NCI-H748 treated with DMSO at 0.1 percent for 48 hours (cell line): ENCODE measurements around the gene NLRP9.

Source experiments
- DNase-seq: peaks from one replicate; lab custom pipeline; 2025; lab: John Stamatoyannopoulos, UW

Gene NLRP9

DNA sequence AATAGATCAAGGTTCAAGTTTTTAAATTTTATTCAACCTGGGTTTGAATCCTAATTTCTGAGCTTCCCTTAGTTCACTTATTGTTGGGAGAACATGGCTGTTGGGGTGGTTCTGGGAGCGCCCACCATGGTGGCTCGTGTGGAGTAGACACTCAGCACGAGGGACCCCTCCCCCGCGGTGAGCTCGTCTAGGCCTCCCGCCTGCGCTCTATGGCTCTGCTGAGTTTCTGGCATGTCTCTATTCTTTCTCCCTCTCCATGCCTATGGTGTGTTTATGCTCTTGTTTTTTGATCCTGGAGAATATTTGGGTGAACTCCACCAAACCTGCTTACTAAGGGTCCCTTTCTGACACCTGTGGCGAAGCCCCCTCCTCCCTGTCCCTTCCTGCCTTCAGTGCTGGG, 64.7 kb downstream of the NLRP9 start:
- DNase-seq = no peak

DNA sequence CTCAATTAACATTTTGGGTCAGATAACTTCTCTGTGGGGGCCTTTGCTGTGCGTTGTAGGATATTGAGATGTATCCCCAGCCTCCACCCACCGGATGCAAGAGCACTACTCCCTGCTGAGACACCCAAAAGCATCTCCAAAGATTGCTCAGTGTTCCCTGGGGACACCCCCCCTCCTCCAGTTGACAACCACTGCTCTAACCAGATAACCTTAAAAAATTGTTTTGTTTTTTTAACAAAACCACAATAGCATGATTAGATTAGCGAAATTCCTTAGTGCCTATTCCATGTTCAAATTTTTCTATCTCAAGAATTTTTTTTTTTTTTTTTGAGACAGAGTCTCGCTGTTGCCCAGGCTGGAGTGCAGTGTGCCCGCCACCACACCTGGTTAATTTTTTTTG, 65.8 kb downstream of the NLRP9 start:
- DNase-seq = no peak

DNA sequence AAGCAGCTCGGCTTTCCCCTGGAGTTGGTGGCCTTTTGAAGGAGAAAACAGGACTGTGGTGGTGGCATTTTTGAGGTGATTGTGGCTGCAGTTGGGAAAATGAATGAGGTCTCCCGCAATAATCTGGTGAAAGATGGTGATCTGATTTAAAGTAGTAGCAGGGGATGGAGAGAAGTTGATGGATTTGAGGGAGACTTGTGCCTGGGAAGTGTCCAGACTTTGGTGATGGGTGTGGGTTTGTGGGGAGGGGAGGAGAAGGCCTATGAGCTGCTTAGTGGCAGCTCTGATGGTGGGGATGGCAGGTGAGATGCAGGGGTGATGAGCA, 67.2 kb downstream of the NLRP9 start:
- no peak for DNase-seq

DNA sequence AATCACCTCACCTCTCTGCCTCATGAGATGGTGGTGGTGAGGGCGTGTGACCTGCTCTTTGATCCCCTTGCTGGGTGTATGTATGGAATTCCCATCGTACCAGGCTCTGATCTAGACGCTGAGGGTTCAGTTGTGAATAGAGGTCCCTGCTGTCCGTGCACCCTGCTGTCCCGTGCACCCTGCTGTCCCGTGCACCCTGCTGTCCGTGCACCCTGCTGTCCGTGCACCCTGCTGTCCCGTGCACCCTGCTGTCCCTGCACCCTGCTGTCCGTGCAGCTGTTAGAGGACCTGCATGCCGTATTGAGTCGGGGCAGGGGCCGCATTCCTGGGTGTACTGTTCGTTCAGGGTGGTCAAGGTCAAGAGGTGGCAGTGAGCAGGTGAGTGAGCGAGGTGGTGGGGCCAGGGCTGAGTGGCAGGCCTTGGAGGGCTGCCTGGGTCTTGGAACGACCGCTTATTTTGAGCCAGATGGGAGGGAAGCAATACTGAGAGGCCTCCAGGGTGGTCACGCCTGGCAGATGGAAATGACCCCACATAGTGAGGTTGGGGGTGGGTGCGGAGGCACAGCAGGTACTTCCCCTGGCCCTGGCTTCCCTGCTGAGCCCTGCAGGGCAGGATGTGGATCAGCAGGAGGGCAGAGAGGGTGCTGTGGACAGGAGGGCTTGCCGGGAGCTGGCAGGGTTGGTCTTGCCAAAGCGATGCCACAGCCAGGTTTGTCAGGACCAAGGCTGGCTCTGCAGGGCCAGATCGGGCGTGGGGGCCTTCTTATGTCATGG, 67.7 kb downstream of the NLRP9 start:
- DNase-seq = no peak

DNA sequence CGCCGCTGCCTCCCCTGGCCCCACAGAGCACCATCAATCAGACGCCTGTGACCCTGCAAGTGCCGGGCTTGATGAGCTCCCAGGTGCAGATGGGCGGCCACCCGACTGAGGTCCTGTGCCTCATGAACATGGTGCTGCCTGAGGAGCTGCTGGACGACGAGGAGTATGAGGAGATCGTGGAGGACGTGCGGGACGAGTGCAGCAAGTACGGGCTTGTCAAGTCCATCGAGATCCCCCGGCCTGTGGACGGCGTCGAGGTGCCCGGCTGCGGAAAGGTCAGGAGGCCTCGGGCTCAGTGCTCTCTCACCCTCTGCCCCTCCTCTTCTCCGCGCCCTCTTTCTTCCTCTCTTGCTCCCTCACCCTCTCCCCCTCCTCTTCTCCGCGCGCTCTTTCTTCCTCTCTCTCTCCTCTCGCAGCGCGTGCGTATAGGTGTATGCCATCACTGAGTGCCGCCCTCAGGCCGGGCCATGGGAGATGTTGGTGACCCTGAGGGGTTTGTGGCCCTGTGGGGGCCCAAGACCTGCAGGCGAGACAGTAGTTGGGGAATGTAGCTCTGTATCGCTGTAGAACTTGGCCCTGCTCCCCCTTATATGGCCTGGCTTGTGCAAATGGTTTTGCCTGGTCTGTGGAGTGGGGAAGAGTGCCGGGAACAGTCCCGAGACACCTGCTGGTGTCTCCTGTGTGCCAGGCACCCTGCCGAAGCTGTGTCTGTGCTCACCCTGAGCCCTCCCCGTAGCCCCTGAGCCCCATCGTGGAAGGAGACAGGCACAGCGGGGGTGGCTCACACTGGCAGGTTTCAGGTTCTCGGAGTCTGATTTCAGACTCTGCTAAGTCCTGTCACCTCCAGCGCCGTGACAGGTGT, 68.6 kb downstream of the NLRP9 start:
- no peak for DNase-seq

DNA sequence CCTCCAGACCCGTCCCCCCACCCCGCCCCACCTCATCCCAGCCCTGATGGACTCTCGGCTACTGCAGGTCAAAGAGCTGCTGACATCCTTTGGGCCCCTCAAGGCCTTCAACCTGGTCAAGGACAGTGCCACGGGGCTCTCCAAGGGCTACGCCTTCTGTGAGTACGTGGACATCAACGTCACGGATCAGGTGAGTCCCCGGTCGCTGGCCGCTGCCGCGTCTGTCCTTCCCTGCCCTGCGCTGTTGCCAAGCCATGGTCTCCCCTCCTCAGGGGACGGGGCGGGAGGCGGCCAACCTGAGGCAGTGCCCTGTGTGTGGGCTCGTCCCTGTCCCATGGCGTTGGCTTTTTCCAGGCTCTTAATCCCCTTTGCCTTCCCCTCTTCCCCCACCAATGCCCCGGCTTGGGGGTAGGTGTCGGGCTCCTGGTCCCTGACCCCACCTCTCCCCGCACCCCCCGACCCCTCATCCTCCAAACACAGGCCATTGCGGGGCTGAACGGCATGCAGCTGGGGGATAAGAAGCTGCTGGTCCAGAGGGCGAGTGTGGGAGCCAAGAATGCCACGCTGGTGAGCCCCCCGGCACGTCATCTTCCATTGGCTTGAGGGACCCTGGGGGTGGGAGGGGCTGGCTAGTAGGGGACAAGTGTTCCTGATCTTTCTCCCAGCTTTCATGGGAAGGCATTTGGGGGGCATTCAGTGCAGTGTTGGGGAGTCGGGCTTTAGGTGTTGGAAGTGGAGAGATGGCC, 69.4 kb downstream of the NLRP9 start:
- no peak for DNase-seq

DNA sequence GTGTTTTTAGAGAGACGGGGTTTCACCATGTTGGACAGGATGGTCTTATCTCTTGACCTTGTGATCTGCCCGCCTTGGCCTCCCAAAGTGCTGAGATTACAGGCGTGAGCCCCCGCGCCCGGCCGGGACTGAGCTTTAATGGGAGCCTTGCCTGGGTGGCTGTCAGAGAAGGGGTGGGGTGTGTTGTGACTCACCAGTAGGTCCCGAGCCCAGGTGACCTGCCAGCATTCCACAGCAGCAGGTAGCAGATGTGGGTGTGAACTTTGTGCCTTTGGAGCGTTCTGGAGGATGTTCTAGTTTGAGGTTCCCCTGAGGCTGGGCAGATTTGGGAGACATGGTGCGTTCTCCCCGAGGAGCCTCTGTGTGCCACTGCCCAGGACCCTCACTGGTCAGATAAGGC, 70.2 kb downstream of the NLRP9 start:
- DNase-seq = no peak

DNA sequence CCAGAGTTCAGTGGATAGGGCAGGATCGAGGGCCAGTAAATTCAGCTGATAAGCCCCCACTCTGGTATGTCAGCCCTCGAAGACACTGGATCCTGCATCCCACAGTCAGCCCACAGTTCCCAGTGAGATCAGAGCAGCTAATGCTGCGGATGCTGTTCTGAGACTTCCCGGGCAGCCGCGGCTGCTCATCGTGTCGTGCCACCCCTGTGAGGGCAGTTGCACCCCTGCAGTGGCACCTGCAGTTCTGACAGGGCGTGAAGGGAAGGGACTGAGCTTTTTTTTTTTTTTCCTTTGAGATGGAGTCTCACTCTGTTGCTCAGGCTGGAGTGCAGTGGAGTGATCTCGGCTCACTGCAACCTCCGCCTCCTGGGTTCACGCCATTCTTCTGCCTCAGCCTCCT, 70.7 kb downstream of the NLRP9 start:
- DNase-seq = no peak

DNA sequence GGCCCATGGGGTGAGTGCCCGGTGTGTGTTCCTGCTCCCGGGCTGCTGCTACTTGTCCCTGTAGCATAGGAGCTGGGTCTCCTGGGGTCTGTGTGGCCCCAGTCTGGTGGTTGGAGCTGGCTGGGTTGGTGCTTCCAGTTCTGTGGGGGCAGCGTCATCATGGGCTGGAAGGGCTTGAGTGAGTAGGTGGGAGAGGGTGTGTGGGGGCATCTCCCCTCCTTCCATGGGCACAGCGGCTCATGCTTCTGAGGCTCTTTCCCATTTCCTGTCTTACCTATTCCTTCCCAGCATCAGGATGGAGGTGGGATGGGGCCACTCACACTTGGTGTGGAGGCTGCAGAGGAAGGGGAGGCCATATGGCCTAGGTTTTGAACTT, 71.2 kb downstream of the NLRP9 start:
- no peak for DNase-seq

DNA sequence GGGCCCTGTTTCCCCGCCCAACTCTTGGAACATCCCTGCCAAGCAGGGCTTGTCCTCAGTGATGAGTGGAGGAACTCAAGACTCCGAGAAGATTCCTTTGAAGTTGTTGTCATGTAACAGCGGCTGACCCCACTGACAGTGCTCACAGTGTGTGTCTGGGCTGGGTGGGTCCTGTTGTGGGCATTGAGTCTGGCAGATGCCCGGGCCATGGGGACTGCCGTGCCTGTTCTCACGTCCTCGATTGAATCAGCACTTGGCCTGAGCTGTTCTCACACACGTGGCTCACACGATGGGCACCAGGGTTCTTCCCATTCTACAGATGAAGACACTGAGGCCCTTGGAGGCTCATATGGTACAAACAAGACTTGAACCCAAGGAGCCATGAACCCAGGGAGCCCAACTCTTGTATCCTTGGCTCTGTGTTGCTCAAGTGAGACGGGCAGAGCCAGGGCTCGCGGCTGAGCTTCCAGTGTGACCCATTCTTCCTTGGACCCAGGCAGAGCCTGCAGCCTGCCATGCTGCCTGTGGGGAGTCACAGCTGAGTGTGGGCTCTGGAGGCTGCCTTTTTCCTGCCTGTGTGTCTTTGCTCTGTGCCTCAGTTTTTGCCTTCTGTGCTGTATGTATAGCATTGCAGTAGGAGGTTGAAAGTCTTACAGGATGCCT, 71.7 kb downstream of the NLRP9 start:
- DNase-seq = no peak

DNA sequence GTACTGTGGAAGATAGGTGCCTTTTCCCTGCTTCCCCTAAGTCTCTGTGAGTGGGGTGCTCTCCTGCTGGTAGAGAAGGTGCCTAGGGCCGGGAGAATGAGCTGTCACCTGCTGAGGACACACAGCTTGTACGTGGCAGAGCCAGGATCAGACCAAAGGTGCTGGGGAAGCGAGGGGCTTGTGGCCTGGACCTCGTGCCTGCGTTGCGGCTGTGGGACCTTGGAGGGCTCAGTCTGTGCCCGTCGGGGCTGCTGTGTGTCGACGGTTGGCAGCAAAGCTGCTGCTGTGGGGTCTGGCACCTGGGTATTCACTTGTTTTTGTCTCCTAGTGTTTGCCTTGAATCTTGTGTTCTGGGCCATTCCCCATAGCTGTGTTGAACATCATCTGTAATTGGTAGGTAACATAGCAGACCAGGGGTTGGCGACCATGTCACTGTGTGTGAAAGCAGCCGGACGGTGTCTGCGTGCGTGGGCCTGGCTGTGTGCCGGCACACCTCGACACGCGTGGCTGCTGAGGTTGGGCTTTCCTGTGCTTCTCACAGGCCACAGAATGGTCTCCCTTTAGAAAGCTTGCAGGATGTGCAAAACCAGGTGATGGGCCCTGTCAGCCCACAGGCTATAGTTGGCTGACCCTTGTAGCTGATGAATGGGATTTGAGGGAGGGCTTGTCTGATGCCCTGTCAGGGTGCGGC, 74.2 kb downstream of the NLRP9 start:
- DNase-seq = no peak

DNA sequence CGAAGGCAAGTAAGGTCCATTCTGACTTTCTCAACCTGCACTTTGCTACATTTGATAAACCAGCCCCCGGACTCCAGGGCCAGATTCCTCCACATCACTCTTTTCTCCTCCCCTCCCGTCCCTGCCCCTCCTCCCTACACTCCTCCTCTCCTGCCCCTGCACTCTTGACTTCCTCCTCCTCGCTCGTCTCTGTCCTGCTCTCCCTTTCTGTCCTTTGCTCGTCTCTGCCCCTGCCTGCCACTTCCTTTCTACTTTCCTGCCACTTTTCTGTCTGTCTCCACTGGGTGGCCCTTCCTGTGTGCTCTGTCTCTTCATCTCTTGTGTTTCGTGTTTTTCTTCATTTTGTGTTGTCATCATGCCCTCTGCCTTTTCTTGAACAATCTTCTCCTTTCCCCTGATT, 76.4 kb downstream of the NLRP9 start:
- DNase-seq = no peak

DNA sequence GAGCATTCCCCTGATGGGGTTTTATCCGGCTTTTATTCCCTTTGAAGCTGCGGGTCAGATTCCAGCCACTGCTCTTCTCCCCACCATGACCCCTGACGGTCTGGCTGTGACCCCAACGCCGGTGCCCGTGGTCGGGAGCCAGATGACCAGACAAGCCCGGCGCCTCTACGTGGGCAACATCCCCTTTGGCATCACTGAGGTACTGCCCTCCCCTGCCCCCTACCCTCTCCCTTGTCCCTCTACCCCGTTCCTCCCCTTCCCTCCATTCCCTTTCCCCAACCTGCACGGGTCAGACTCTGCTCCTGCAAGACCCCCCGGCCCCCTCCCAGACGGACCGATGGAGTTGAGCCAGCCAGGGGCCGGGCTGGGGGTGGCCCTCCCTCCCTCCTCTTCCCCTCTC, 77.2 kb downstream of the NLRP9 start:
- no peak for DNase-seq

DNA sequence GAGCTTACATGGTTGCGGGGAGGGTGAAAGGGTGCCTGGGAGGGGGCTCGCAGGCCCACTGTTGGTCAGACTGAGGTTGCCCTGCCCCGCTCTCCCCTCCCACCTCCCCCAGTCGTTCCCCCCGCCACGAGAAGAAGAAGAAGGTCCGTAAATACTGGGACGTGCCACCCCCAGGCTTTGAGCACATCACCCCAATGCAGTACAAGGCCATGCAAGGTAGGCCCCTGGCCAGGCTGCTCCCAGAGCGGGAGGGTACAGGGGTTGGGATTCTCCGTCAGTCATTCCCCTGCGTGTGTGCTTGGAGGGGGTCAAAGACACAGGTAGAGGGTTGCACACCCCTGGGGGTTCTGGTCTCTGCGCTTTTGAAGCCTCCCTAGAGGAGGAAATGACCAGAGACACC, 77.8 kb downstream of the NLRP9 start:
- DNase-seq = no peak

DNA sequence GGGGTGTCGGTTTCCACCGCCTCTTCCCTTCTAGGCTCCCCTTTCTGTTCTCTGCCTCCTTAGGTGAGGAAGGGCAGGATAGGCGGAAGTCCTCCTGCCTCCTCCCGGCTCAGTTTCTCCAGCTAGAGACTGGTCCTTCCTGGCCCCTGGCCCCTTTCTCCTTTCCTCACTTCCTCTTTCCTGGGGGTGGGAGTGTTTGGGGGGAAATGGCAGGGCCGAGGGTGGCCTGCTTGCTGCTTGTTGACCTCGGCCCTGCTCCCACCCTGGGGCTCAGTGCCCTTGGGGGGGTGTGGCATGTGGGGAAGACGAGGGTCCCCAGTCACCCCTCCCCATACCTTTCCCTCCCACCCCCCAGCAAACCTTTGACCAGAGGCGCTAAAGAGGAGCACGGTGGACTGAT, 78.4 kb downstream of the NLRP9 start:
- DNase-seq = no peak

DNA sequence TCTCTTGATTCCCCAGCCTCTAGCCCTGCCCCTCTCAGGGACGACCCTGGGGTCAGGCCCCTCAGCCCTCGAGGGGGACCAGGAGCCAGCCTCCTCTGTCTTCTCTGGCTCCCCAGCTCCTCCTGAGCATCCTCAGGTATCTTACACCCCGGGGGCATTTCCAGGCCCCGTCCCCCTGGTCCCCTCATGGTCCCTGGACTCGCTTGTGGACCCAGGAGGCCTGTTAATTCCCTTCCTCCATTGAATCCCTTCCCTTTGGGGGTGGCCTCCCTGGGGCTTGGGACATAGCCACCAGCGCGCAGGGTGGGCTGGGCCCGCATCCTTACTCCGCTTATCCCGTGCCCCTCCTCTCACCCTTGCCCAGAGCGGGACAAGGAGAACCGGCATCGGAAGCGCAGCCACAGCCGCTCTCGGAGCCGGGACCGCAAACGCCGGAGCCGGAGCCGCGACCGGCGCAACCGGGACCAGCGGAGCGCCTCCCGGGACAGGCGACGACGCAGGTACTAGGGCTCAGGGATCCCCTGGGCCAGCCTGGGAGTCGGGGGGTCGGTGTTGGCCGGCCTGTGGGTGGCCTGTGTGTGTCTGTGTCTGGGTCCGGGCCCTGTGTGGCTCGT, 79.2 kb downstream of the NLRP9 start:
- DNase-seq = no peak
